ENCODE measurements around the gene OSMR. TPM values are rescaled to one million over a fixed set of nuclear protein-coding genes. Genes with fewer than 3 reads are reported as not detected.

OSMR gene
- total and polyA plus RNA-seq, 2 donors from 2014 or later: 12.9 to 118 TPM

- no peak overlapping the region for H3K4me3 ChIP-seq (ENCODE audit: low read length in 3 of 3)
- no peaks in the 10 kb centered on the region for H3K9me3 ChIP-seq (ENCODE audit: control insufficient read depth in 2 of 3, insufficient read depth in 1 of 3, low read length in 3 of 3)
- no peak overlapping the region for H3K9ac ChIP-seq (ENCODE audit: low read length in 3 of 3)
- no peak for FAIRE-seq
- no peak overlapping the region for H3K27ac ChIP-seq (ENCODE audit: low read depth in 2 of 2, low read length in 2 of 2)
- no peak for DNase-seq
- peaks cover 0 to 2% (median 2%) of the 10 kb centered on the region in 3 donors for H3K4me1 ChIP-seq (ENCODE audit: control insufficient read depth in 2 of 3, insufficient read depth in 2 of 3, low read depth in 1 of 3, low read length in 3 of 3)
- TF ChIP-seq CTCF (IDR thresholded peaks at IDR 0.05; ENCODE audit: borderline replicate concordance, extremely low read depth, insufficient read depth): no peak
- H3K36me3 ChIP-seq (ENCODE audit: control insufficient read depth in 2 of 3, insufficient read depth in 3 of 3, low read length in 3 of 3): no peaks in the 10 kb centered on the region
- H3K27me3 ChIP-seq (ENCODE audit: control insufficient read depth, insufficient read depth, low read length): no peaks in the 10 kb centered on the region
- intact Hi-C loops (cut with DNase I): loop anchor here (10.0 kb wide), 1 partner anchor 358 kb away; no protein-coding TSS in a partner anchor
Measured at GRCh38 chr5:38803246-38803645, 42.6 kb upstream of the OSMR start.

- FAIRE-seq (no peak), DNase-seq (peak in 1 of 5 donors; percentile 79)
- Histone ChIP-seq H3K9me3 (ENCODE audit: control insufficient read depth in 2 of 3, insufficient read depth in 1 of 3, low read length in 3 of 3) (no peaks in the 10 kb centered on the region), H3K36me3 (ENCODE audit: control insufficient read depth in 2 of 3, insufficient read depth in 3 of 3, low read length in 3 of 3) (no peaks in the 10 kb centered on the region), H3K27ac (ENCODE audit: low read depth in 2 of 2, low read length in 2 of 2) (no peak overlapping the region), H3K27me3 (ENCODE audit: control insufficient read depth, insufficient read depth, low read length) (no peaks in the 10 kb centered on the region), H3K4me1 (ENCODE audit: control insufficient read depth in 2 of 3, insufficient read depth in 2 of 3, low read depth in 1 of 3, low read length in 3 of 3) (peaks cover 0 to 2% (median 2%) of the 10 kb centered on the region in 3 donors), H3K9ac (ENCODE audit: low read length in 3 of 3) (no peak overlapping the region), H3K4me3 (ENCODE audit: low read length in 3 of 3) (no peak overlapping the region)
- no peak for TF ChIP-seq CTCF (IDR thresholded peaks at IDR 0.05; ENCODE audit: borderline replicate concordance, extremely low read depth, insufficient read depth)
- intact Hi-C loops (cut with DNase I): loop anchor here (10.0 kb wide), 1 partner anchor 362 kb away; no protein-coding TSS in a partner anchor
Measured at GRCh38 chr5:38806775-38807258, 39.0 kb upstream of the OSMR start.

GRCh38 chr5:38807570-38808483 is 38.0 kb upstream of the OSMR start:
- no peak overlapping the region for H3K27ac ChIP-seq (ENCODE audit: low read depth in 2 of 2, low read length in 2 of 2)
- DNase-seq (peak in 1 of 5 donors; percentile 52), FAIRE-seq (no peak)
- no peaks in the 10 kb centered on the region for H3K27me3 ChIP-seq (ENCODE audit: control insufficient read depth, insufficient read depth, low read length)
- intact Hi-C loops (cut with DNase I): loop anchor here (10.0 kb wide), 1 partner anchor 363 kb away; no protein-coding TSS in a partner anchor
- TF ChIP-seq CTCF (IDR thresholded peaks at IDR 0.05; ENCODE audit: borderline replicate concordance, extremely low read depth, insufficient read depth): no peak
- peaks cover 0 to 2% (median 2%) of the 10 kb centered on the region in 3 donors for H3K4me1 ChIP-seq (ENCODE audit: control insufficient read depth in 2 of 3, insufficient read depth in 2 of 3, low read depth in 1 of 3, low read length in 3 of 3)
- no peak overlapping the region for H3K9ac ChIP-seq (ENCODE audit: low read length in 3 of 3)
- H3K4me3 ChIP-seq (ENCODE audit: low read length in 3 of 3): no peak overlapping the region
- H3K36me3 ChIP-seq (ENCODE audit: control insufficient read depth in 2 of 3, insufficient read depth in 3 of 3, low read length in 3 of 3): no peaks in the 10 kb centered on the region
- H3K9me3 ChIP-seq (ENCODE audit: control insufficient read depth in 2 of 3, insufficient read depth in 1 of 3, low read length in 3 of 3): no peaks in the 10 kb centered on the region
